AG09309 (cell line): Measurements from ENCODE around the gene FSHR.

Experiments
- DNase-seq: peaks from one replicate; pipeline ENCODE4 v3.0.0-alpha.2; 2010; ENCODE audit warnings: low read depth
- H3K4me3 ChIP-seq: 2 replicates; pipeline ENCODE4 v1.5.1; 2011; ENCODE audit warnings: mild to moderate bottlenecking, low read depth, low read length, moderate library complexity; ENCODE audit not compliant: control insufficient read depth
- CTCF ChIP-seq: IDR thresholded peaks from 2 replicates; pipeline ENCODE4 v1.5.1; 2011; ENCODE audit warnings: mild to moderate bottlenecking, low read depth, low read length, inconsistent platforms; ENCODE audit not compliant: insufficient read depth, control insufficient read depth; ENCODE audit errors: missing control alignments

Gene FSHR

DNA sequence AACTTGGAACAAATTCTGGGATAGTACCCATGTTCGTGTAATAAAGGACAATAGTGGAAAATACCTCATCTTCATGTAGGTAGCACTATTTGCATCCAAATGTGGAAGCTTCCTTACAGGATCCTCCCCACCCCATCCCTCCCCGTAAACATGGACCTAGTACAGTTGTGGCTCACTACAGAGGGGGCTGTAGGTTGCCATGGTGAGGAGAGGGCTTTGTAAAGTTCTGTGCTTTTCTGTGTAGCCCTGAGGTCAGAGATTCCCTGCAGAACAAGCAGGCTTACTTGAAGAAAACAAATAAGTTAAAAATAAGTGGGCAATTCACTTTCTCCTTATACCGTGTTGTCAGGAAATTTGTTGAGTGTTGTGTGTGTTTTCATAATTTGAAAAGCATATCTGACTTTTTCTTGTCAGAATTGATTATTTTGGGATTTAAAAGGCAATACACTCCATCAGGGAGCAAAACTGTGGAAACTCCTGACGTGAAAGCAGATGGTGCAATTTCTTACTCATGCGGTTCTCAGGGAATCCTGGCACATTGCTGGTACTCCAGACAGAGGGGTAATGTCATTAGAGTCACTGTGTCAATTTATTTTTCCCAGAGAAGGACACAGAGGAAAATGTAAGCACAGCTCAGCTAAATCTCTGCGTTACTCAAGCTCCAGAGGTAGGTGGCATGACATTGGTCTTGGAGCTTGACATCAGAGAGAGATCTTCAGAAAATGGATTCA is 224.6 kb downstream of the FSHR start:
- no peak for TF ChIP-seq CTCF
- H3K4me3 ChIP-seq, result no peak overlapping the region
- DNase-seq, result no peak

DNA sequence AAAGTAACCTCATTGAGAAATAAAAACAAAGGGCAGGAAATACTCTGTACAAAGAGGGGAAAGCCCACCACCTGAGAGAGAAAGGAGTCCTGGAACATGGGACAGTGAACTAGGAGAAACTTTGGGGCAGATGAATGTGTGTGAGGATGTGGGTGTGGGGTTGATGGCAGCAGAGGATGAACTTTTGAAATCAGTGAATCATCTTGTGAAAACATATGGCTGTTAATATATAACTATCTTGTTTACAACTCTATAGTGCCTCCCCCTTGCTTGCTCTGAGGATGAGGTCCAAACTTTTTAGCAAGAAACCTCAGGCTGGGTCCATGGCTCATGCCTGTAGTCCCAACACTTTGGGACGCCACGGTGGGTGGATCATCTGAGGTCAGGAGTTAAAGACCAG is 227.0 kb downstream of the FSHR start:
- TF ChIP-seq CTCF, result no peak
- H3K4me3 ChIP-seq, result no peak overlapping the region
- DNase-seq, result no peak

DNA sequence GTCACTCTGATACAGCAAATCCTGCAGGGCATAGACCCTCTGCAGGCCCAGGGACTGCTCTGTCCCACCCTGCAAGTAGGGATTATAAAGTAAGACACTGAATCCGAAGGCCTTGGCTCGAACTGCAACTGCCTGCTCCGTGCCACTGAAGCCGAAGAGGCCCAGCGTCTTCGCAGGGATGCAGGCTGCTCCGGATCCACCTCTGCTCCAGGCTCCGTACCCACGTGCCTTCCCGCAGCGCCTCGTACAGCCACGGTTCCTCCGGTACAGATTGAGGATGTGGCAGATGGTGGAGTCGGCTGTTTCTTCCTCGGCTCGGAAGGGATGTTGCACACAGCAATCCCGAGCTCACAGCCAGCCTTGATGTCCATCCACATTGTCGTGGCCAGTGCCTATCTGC is 238.4 kb downstream of the FSHR start:
- DNase-seq, result no peak
- no peak for TF ChIP-seq CTCF
- H3K4me3 ChIP-seq, result no peak overlapping the region

DNA sequence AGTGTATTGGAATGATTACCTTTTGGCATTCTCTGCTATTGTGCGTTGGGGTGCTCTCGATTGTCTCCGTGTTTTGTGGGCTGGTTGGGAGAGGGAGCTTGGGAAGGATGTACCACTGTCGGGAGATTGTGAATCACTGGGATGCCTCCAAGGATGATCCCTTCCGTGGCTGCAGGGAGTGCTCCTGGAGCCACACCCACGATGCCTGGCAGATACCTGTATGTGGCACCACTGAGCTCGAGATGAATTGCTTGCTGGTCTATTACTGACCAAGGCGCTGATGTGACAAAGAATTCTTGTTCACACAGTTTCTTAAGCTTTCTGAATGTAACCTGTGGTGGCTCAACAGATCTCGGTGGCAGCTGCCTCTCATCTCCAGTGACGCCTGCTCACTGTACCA is 239.1 kb downstream of the FSHR start:
- no peak for DNase-seq
- no peak overlapping the region for H3K4me3 ChIP-seq
- TF ChIP-seq CTCF, result no peak

GRCh38 chr2:48914477-48915089 is 239.7 kb downstream of the FSHR start:
- DNase-seq, result no peak
- TF ChIP-seq CTCF, result no peak
- no peak overlapping the region for H3K4me3 ChIP-seq
